HepG2 (cell line): ENCODE data around the gene F7. TPM values are rescaled to one million over a fixed set of nuclear protein-coding genes. Genes with fewer than 3 reads are reported as not detected.

Source experiments
- ATAC-seq: fragments of 200-7000 bp; cut with Tn5 transposase; 3 replicates; pipeline ENCODE4 v1.9.1; 2020; ENCODE audit warnings: mild to moderate bottlenecking, moderate library complexity
- BruUV-seq: library from RNA; stranded (reverse); fragments of 400-500 nt; replicated peaks from 2 replicates; lab custom pipeline; 2021; lab: Mats Ljungman, UMichigan
- CTCF ChIA-PET: fragments of 300-600 bp; formaldehyde crosslinking; extraction: SDS; loops from one replicate; lab custom pipeline; 2021; ENCODE audit warnings: low total read pairs, inconsistent platforms, low intra/inter-chr PET ratio; lab: Yijun Ruan, JAX
- POLR2A ChIA-PET: fragments of 350-600 bp; sonication (Branson Sonifier 250); formaldehyde crosslinking; loops from one replicate; lab custom pipeline; 2020; ENCODE audit warnings: antibody characterized with exemption, inconsistent platforms; lab: Yijun Ruan, JAX
- DNase-seq: peaks from one replicate; pipeline ENCODE4 v3.0.0-alpha.2; 2015; ENCODE audit warnings: low spot score
- FAIRE-seq: peaks from 3 replicates; lab custom pipeline; 2011; peaks lifted over from hg19 to GRCh38; lab: Jason Lieb, UNC
- H2AFZ ChIP-seq: one replicate; pipeline ENCODE4 v1.6.1; 2011; ENCODE audit warnings: low read length, inconsistent platforms
- H3K27ac ChIP-seq: fragments of 300-600 bp; 3 replicates; pipeline ENCODE4 v1.8.0; 2011; ENCODE audit warnings: mixed run types, mild to moderate bottlenecking, mixed read lengths, low read length, inconsistent platforms; ENCODE audit not compliant: insufficient read depth; ENCODE audit errors: extremely low read length
- H3K27me3 ChIP-seq, 2 experiments: fragments of 200-600 bp in 1 of 2; 2 replicates in 1 of 2; 3 replicates in 1 of 2; pipeline versions ENCODE4 v1.6.0 to v1.8.0; 2011; ENCODE audit warnings: low read length in 2 of 2, mild to moderate bottlenecking in 2 of 2, moderate library complexity in 2 of 2, inconsistent platforms in 1 of 2; ENCODE audit not compliant: insufficient read depth in 2 of 2, control insufficient read depth in 1 of 2
- H3K36me3 ChIP-seq, 2 experiments: fragments of 200-600 bp in 1 of 2; replicated peaks in 1 of 2; 2 replicates in 1 of 2; 3 replicates in 1 of 2; pipeline versions ENCODE4 v1.5.1 to v1.8.0; 2011; ENCODE audit warnings: low read length in 2 of 2, inconsistent platforms in 1 of 2; ENCODE audit not compliant: insufficient read depth in 2 of 2, control insufficient read depth in 1 of 2
- H3K4me1 ChIP-seq: 2 replicates; pipeline ENCODE4 v1.5.1; 2012; ENCODE audit warnings: low read length, inconsistent platforms; ENCODE audit not compliant: insufficient read depth
- H3K4me2 ChIP-seq: 2 replicates; pipeline ENCODE4 v1.6.0; 2011; ENCODE audit warnings: low read depth, low read length, inconsistent platforms
- H3K4me3 ChIP-seq, 3 experiments: fragments of 200-600 bp in 1 of 3; sonication (generic), shearing (Covaris generic) in 1 of 3; replicated peaks in 1 of 3; 2 replicates each; pipeline ENCODE4 v1.5.1; 2011 to 2016; ENCODE audit warnings: low read length in 3 of 3, inconsistent platforms in 2 of 3, low read depth in 2 of 3, mild to moderate bottlenecking in 2 of 3, control low read depth in 1 of 3, mixed read lengths in 1 of 3; ENCODE audit not compliant: insufficient read depth in 1 of 3
- H3K79me2 ChIP-seq: one replicate; pipeline ENCODE4 v1.6.1; 2011; ENCODE audit warnings: low read length, inconsistent platforms; ENCODE audit not compliant: insufficient read depth
- H3K9ac ChIP-seq: 2 replicates; pipeline ENCODE4 v1.6.0; 2011; ENCODE audit warnings: mild to moderate bottlenecking, low read depth, low read length, inconsistent platforms; ENCODE audit not compliant: insufficient read depth
- H3K9me3 ChIP-seq: 2 replicates; pipeline ENCODE4 v1.5.1; 2012; ENCODE audit warnings: mild to moderate bottlenecking, low read length
- H4K20me1 ChIP-seq: 2 replicates; pipeline ENCODE4 v1.6.0; 2011; ENCODE audit warnings: inconsistent platforms, mild to moderate bottlenecking, low read length, moderate library complexity; ENCODE audit not compliant: insufficient read depth
- ETV5 ChIP-seq: IDR thresholded peaks from 2 replicates; pipeline ENCODE4 v1.6.1; 2018; ENCODE audit warnings: missing biosample characterization, missing genetic modification reagents, inconsistent platforms, borderline replicate concordance
- FOXO1 ChIP-seq: sonication (generic); formaldehyde crosslinking; IDR thresholded peaks from 2 replicates; pipeline ENCODE4 v1.4.0; 2020; ENCODE audit warnings: missing genetic modification reagents
- GABPB1 ChIP-seq: IDR thresholded peaks from 2 replicates; pipeline ENCODE4 v1.6.1; 2016; ENCODE audit warnings: mild to moderate bottlenecking, missing genetic modification reagents, moderate library complexity, missing compliant biosample characterization
- IKZF4 ChIP-seq: sonication (generic); formaldehyde crosslinking; IDR thresholded peaks from 2 replicates; pipeline ENCODE4 v1.5.1; 2020; ENCODE audit warnings: borderline replicate concordance, mild to moderate bottlenecking, low read depth, missing genetic modification reagents; ENCODE audit errors: not compliant biosample characterization
- IRF9 ChIP-seq: sonication (generic); formaldehyde crosslinking; IDR thresholded peaks from 2 replicates; pipeline ENCODE4 v1.8.0; 2022; ENCODE audit warnings: missing genetic modification reagents, mild to moderate bottlenecking, borderline replicate concordance
- JDP2 ChIP-seq: sonication (generic); formaldehyde crosslinking; IDR thresholded peaks from 2 replicates; pipeline ENCODE4 v1.8.1; 2022; ENCODE audit warnings: missing genetic modification reagents, borderline replicate concordance
- KMT2B ChIP-seq: IDR thresholded peaks from 2 replicates; pipeline ENCODE4 v1.6.1; 2016; ENCODE audit warnings: missing genetic modification reagents, missing compliant biosample characterization
- MLLT10 ChIP-seq: sonication (generic); formaldehyde crosslinking; IDR thresholded peaks from 2 replicates; pipeline ENCODE4 v1.4.0; 2020; ENCODE audit warnings: missing genetic modification reagents
- PRPF4 ChIP-seq: fragments of 200-400 bp; formaldehyde crosslinking; IDR thresholded peaks from 2 replicates; pipeline ENCODE4 v1.6.1; 2016; ENCODE audit warnings: low read length, low read depth; ENCODE audit not compliant: poor library complexity, severe bottlenecking
- PTBP1 ChIP-seq: fragments of 200-400 bp; formaldehyde crosslinking; IDR thresholded peaks from 2 replicates; pipeline ENCODE4 v1.6.1; 2018; ENCODE audit warnings: low read length, low read depth; ENCODE audit not compliant: poor library complexity, severe bottlenecking
- REL ChIP-seq: sonication (generic); formaldehyde crosslinking; conservative IDR thresholded peaks from 2 replicates; pipeline ENCODE4 v1.8.0; 2022; ENCODE audit warnings: mild to moderate bottlenecking, missing genetic modification reagents, moderate library complexity
- RNF2 ChIP-seq: fragments of 450-650 bp; conservative IDR thresholded peaks from 2 replicates; pipeline ENCODE4 v1.6.1; 2016; ENCODE audit warnings: low read depth
- SAP130 ChIP-seq: IDR thresholded peaks from 2 replicates; pipeline ENCODE4 v1.6.1; 2016; ENCODE audit warnings: low read depth
- SUZ12 ChIP-seq: fragments of 150-350 bp; IDR thresholded peaks from 2 replicates; pipeline ENCODE4 v1.6.1; 2014; ENCODE audit warnings: low read depth, low read length
- ZBTB14 ChIP-seq: sonication (generic); formaldehyde crosslinking; IDR thresholded peaks from 2 replicates; pipeline ENCODE4 v1.4.0; 2020; ENCODE audit warnings: missing genetic modification reagents
- ZFX ChIP-seq: sonication (generic); formaldehyde crosslinking; IDR thresholded peaks from 2 replicates; pipeline ENCODE4 v1.4.0; 2020; ENCODE audit warnings: mild to moderate bottlenecking, low read depth, missing genetic modification reagents, moderate library complexity
- ZNF768 ChIP-seq: sonication (generic); formaldehyde crosslinking; IDR thresholded peaks from 2 replicates; pipeline ENCODE4 v1.4.0; 2020; ENCODE audit warnings: missing genetic modification reagents
- ZNF790 ChIP-seq: sonication (generic); formaldehyde crosslinking; IDR thresholded peaks from 2 replicates; pipeline ENCODE4 v1.8.0; 2022; ENCODE audit warnings: missing genetic modification reagents, mild to moderate bottlenecking, borderline replicate concordance
- WGBS: methylation state at CpG from one replicate; pipeline ENCODE4 v1.1.6; 2017; ENCODE audit warnings: low lambda C conversion rate; 5-methylcytosine and 5-hydroxymethylcytosine counted together
- in situ Hi-C: cut with HindIII; loops from 2 replicates; pipeline ENCODE4 v1.10.0; 2017; ENCODE audit warnings: low pct_unique_long_range_greater_than_20kb; ENCODE audit not compliant: extremely low pct_ligation_motif_present
- intact Hi-C: fragments of 100-400 bp; cut with micrococcal nuclease; formaldehyde crosslinking; loops from one replicate; pipeline ENCODE4 v1.10.0; 2022; ENCODE audit not compliant: unreplicated experiment
- polyA plus RNA-seq, 8 experiments: library from polyadenylated mRNA; depleted of rRNA in 3 of 8; stranded (reverse) in 7 of 8; unstranded in 1 of 8; fragments of >200 nt; fragmentation: Illumina TruSeq in 4 of 8; extraction: Trizol in 4 of 8; gene quantifications; 2 replicates each; pipeline versions ENCODE4 v1.2.1 to v1.2.3, GENCODE V29; 2011 to 2016; ENCODE audit warnings: low read depth in 4 of 8, missing spikeins in 1 of 8, mixed read lengths in 1 of 8; ENCODE audit not compliant: insufficient read depth in 1 of 8
- total RNA-seq, 5 experiments: library from RNA; depleted of rRNA; stranded (reverse); fragments of >200 nt; fragmentation: Illumina TruSeq; extraction: Trizol; gene quantifications; 2 replicates each; pipeline ENCODE4 v1.2.3, GENCODE V29; 2016; ENCODE audit warnings: low read depth in 1 of 5
- TF ChIP-seq, protein P1 (sequence below): sonication (generic); formaldehyde crosslinking; IDR thresholded peaks from 2 replicates; pipeline ENCODE4 v1.5.1; 2020; ENCODE audit warnings: mild to moderate bottlenecking, missing genetic modification reagents, moderate library complexity

The F7 gene
- total and polyA plus RNA-seq, 2 of the 13 experiments (the other 11 are each of a cell fraction or from before 2014, with no cell fraction given), result 12.6 to 26.5 TPM

- TF ChIP-seq ZBTB14 (no peak), KMT2B (CRISPR knock-in tag) (no peak), ZFX (no peak), IRF9 (CRISPR knock-in tag) (no peak)
- TF ChIP-seq, all 625 proteins: peak for 0
These were observed 62.0 kb downstream of the F7 start (continued) for GRCh38 chr13:113167575-113167974.

GRCh38 chr13:113168211-113168610 is 62.6 kb downstream of the F7 start:
- no peaks in the 10 kb centered on the region for H3K27me3 ChIP-seq
- DNase-seq, result no peak
- H3K9ac ChIP-seq, result no peak overlapping the region
- peaks cover 0 to 14% of the 10 kb centered on the region in 2 experiments; a peak in 3 of 5 replicates for H3K36me3 ChIP-seq
- ChIA-PET POLR2A (no interaction called here), CTCF (no interaction called here)
- H3K79me2 ChIP-seq, result no peaks in the 10 kb centered on the region
- no peaks in the 10 kb centered on the region for H4K20me1 ChIP-seq
- H3K27ac ChIP-seq, result no peak overlapping the region
- no peak overlapping the region for H2AFZ ChIP-seq
- in situ Hi-C loops (no loop called here), intact Hi-C loops (no loop called here)
- WGBS, result over 99% methylated on average over 7 of the region's 7 CpGs
- H3K4me2 ChIP-seq, result no peak overlapping the region
- ATAC-seq, result no peak
- no peak for FAIRE-seq
- BruUV-seq, result no TSS peak
- H3K9me3 ChIP-seq, result no peaks in the 10 kb centered on the region
- H3K4me1 ChIP-seq, result peaks cover 39% of the 10 kb centered on the region
- no peak overlapping the region for H3K4me3 ChIP-seq
- TF ChIP-seq SAP130 (CRISPR knock-in tag) (no peak), ETV5 (CRISPR knock-in tag) (no peak), IKZF4 (no peak), PRPF4 (no peak), JDP2 (CRISPR knock-in tag) (no peak), REL (no peak), MLLT10 (CRISPR knock-in tag) (no peak), ZNF790 (no peak), RNF2 (no peak), ZNF768 (CRISPR knock-in tag) (no peak), SUZ12 (no peak), GABPB1 (no peak), FOXO1 (CRISPR knock-in tag) (no peak), PTBP1 (no peak)
- TF ChIP-seq, protein P1, sequence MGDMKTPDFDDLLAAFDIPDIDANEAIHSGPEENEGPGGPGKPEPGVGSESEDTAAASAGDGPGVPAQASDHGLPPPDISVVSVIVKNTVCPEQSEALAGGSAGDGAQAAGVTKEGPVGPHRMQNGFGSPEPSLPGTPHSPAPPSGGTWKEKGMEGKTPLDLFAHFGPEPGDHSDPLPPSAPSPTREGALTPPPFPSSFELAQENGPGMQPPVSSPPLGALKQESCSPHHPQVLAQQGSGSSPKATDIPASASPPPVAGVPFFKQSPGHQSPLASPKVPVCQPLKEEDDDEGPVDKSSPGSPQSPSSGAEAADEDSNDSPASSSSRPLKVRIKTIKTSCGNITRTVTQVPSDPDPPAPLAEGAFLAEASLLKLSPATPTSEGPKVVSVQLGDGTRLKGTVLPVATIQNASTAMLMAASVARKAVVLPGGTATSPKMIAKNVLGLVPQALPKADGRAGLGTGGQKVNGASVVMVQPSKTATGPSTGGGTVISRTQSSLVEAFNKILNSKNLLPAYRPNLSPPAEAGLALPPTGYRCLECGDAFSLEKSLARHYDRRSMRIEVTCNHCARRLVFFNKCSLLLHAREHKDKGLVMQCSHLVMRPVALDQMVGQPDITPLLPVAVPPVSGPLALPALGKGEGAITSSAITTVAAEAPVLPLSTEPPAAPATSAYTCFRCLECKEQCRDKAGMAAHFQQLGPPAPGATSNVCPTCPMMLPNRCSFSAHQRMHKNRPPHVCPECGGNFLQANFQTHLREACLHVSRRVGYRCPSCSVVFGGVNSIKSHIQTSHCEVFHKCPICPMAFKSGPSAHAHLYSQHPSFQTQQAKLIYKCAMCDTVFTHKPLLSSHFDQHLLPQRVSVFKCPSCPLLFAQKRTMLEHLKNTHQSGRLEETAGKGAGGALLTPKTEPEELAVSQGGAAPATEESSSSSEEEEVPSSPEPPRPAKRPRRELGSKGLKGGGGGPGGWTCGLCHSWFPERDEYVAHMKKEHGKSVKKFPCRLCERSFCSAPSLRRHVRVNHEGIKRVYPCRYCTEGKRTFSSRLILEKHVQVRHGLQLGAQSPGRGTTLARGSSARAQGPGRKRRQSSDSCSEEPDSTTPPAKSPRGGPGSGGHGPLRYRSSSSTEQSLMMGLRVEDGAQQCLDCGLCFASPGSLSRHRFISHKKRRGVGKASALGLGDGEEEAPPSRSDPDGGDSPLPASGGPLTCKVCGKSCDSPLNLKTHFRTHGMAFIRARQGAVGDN (CRISPR knock-in tag), result no peak
